ENCODE data around the gene C10orf71.

C10orf71 gene

DNA sequence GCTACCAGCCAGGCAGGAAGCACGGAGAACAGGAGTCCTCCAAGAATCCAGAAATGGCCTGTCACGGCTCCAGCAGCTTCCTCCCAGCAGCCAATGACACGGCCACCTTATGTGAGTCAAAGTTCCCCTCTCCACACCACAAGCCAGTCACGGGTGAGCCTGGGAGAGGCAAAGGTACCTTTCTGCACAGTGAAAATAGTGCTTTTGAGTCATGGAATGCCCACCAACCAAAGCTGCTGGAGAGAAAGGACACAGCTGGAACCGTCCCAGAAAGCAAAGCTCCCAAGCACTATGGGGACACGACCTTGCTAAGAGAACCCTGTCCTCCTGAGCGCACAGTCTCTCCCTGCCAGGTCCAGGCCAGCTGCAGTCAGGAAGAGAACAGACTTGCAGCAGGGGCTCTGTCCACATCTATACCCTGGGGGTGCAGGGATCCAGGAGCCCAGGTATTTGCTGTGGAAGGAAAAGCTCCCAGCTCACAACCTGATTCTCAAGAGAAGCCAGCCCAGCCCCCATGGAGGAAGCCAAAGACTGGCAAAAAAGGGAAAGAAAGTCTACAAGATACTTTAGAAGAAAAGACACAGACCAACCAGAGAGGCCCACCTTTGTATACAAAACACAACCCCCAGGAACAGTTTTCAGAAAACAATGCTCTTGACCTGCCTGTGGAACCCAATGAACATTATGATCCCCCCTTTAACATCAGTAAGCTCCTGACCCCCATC is 24.4 kb downstream of the C10orf71 start:
- Histone ChIP-seq H3K9me3 (ENCODE audit: severe bottlenecking) (no peaks in the 10 kb centered on the region), H3K27me3 (ENCODE audit: insufficient read depth, poor library complexity, severe bottlenecking) (peaks cover 7% of the 10 kb centered on the region), H3K27ac (ENCODE audit: poor library complexity, severe bottlenecking) (no peak overlapping the region), H3K36me3 (ENCODE audit: low read depth) (no peaks in the 10 kb centered on the region), H3K4me3 (ENCODE audit: severe bottlenecking) (no peak overlapping the region), H3K4me1 (ENCODE audit: insufficient read depth, poor library complexity, severe bottlenecking) (no peaks in the 10 kb centered on the region)
- DNase-seq (ENCODE audit: low spot score), result no peak
- TF ChIP-seq, protein P1, sequence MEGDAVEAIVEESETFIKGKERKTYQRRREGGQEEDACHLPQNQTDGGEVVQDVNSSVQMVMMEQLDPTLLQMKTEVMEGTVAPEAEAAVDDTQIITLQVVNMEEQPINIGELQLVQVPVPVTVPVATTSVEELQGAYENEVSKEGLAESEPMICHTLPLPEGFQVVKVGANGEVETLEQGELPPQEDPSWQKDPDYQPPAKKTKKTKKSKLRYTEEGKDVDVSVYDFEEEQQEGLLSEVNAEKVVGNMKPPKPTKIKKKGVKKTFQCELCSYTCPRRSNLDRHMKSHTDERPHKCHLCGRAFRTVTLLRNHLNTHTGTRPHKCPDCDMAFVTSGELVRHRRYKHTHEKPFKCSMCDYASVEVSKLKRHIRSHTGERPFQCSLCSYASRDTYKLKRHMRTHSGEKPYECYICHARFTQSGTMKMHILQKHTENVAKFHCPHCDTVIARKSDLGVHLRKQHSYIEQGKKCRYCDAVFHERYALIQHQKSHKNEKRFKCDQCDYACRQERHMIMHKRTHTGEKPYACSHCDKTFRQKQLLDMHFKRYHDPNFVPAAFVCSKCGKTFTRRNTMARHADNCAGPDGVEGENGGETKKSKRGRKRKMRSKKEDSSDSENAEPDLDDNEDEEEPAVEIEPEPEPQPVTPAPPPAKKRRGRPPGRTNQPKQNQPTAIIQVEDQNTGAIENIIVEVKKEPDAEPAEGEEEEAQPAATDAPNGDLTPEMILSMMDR (IDR thresholded peaks at IDR 0.05; ENCODE audit: poor library complexity, severe bottlenecking), result no peak
- no peak for ATAC-seq (ENCODE audit: low read depth)

DNA sequence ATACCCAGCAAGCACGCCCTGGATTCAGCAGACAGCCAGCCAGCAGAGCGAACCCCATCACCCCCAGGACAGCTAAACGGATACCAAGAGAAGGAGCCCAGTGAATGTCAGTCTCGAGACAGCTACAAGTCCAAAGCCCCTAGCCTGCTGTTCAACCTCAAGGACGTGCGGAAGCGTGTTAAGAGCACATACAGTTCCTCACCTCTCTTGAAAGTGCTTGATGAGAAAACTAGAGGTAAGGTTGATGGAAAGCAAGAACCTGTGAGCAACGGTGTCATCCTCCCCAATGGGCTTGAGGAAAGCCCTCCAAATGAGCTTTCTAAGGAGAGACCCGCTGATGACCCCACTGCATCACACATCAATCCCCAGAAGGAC is 24.9 kb downstream of the C10orf71 start:
- no peak overlapping the region for H3K27ac ChIP-seq (ENCODE audit: poor library complexity, severe bottlenecking)
- H3K4me3 ChIP-seq (ENCODE audit: severe bottlenecking), result no peak overlapping the region
- H3K27me3 ChIP-seq (ENCODE audit: insufficient read depth, poor library complexity, severe bottlenecking), result peaks cover 7% of the 10 kb centered on the region
- DNase-seq (ENCODE audit: low spot score) (no peak), ATAC-seq (ENCODE audit: low read depth) (no peak)
- H3K9me3 ChIP-seq (ENCODE audit: severe bottlenecking), result no peaks in the 10 kb centered on the region
- H3K36me3 ChIP-seq (ENCODE audit: low read depth), result no peaks in the 10 kb centered on the region
- no peaks in the 10 kb centered on the region for H3K4me1 ChIP-seq (ENCODE audit: insufficient read depth, poor library complexity, severe bottlenecking)
- TF ChIP-seq, protein P1 (IDR thresholded peaks at IDR 0.05; ENCODE audit: poor library complexity, severe bottlenecking), result no peak

DNA sequence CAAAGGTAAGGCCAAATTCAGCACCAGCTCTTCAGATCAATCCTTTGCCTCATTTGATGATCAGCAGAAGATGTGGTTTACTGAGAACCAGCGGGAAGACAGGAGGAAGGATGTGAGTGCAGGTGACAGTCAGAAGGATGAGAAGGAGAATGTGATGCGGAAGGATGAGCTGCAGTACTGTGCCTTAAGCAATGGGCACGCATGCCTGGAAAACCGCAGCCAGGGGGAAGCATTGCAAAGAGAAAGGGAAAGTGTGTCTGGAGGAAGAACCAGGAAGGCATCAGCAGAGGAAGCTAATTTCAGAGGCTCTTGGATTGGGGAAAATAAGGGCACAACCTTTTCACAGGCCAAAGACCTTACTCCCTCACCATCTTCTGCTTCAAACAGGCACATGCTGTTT is 25.7 kb downstream of the C10orf71 start:
- TF ChIP-seq, protein P1 (IDR thresholded peaks at IDR 0.05; ENCODE audit: poor library complexity, severe bottlenecking), result peak; percentile 19

DNA sequence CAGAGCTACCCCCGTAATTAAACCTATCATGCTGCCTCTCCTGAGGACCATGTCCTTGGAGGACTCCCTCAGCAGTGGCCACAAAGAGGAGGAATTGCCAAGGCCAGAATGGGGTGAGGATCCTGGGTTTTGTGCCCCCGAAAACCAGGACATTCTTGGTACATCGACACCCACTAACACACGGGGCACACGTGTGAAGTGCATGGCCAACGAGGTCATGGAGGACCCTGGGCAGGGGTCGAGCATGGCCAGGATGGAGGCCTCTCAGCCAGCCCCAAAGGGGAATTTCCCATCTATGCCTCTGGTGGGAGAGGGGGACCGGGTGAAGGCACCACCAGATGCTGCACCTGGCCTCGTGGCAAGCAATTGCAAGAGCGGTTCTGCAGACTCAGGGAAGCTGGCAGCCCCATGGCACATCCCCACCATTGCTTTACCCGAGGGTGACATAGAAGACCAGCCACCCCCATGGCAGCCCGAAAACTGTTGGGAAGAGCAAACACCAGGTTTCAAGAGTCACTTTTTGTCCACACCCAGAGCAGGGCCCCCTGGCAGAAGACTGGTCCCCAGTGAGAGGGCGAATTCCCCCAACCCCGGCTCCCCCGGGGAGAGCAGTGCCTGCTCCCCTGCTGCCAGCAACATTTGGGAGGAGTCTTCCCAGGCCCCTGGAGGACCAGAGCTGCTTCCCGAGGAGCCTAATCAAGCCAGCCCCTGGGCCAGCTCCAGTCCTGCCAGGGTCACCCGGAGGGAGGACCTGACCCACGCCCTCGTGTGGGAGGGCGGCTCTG is 26.4 kb downstream of the C10orf71 start:
- TF ChIP-seq, protein P1 (IDR thresholded peaks at IDR 0.05; ENCODE audit: poor library complexity, severe bottlenecking), result no peak
- no peak overlapping the region for H3K4me3 ChIP-seq (ENCODE audit: severe bottlenecking)
- no peak overlapping the region for H3K27ac ChIP-seq (ENCODE audit: poor library complexity, severe bottlenecking)
- H3K27me3 ChIP-seq (ENCODE audit: insufficient read depth, poor library complexity, severe bottlenecking), result peaks cover 7% of the 10 kb centered on the region
- DNase-seq (ENCODE audit: low spot score) (no peak), ATAC-seq (ENCODE audit: low read depth) (no peak)
- no peaks in the 10 kb centered on the region for H3K9me3 ChIP-seq (ENCODE audit: severe bottlenecking)
- H3K4me1 ChIP-seq (ENCODE audit: insufficient read depth, poor library complexity, severe bottlenecking), result no peaks in the 10 kb centered on the region
- H3K36me3 ChIP-seq (ENCODE audit: low read depth), result no peaks in the 10 kb centered on the region

More for the DNA sequence above, 25.7 kb downstream of the C10orf71 start:
- Histone ChIP-seq H3K9me3 (ENCODE audit: severe bottlenecking) (no peaks in the 10 kb centered on the region), H3K4me1 (ENCODE audit: insufficient read depth, poor library complexity, severe bottlenecking) (no peaks in the 10 kb centered on the region), H3K4me3 (ENCODE audit: severe bottlenecking) (no peak overlapping the region), H3K36me3 (ENCODE audit: low read depth) (no peaks in the 10 kb centered on the region), H3K27me3 (ENCODE audit: insufficient read depth, poor library complexity, severe bottlenecking) (peaks cover 7% of the 10 kb centered on the region), H3K27ac (ENCODE audit: poor library complexity, severe bottlenecking) (no peak overlapping the region)
- DNase-seq (ENCODE audit: low spot score) (no peak), ATAC-seq (ENCODE audit: low read depth) (no peak)
